Measurements from ENCODE around the gene TEX29.

TEX29 gene

GRCh38 chr13:111286162-111286561 lies 34.3 kb upstream of the TEX29 start:
- peaks cover 16% of the 10 kb centered on the region for H3K36me3 ChIP-seq (ENCODE audit: insufficient read depth, low read length)
- H3K9ac ChIP-seq (ENCODE audit: insufficient read length), result no peak overlapping the region
- TF ChIP-seq FOXP2 (optimal IDR thresholded peaks at IDR 0.05; ENCODE audit: control extremely low read depth, extremely low read length, insufficient read depth) (no peak), EZH2 (IDR thresholded peaks at IDR 0.05) (no peak), POLR2AphosphoS5 (IDR thresholded peaks at IDR 0.05; ENCODE audit: borderline replicate concordance, low read depth, low read length) (no peak)
- no peak for DNase-seq (ENCODE audit: low read depth, low spot score)
- H3K9me3 ChIP-seq (ENCODE audit: low read depth, low read length), result no peaks in the 10 kb centered on the region
- no peak overlapping the region for H3K27ac ChIP-seq
- no peak overlapping the region for H3K4me3 ChIP-seq

GRCh38 chr13:111286749-111287148 lies 33.7 kb upstream of the TEX29 start:
- DNase-seq (ENCODE audit: low read depth, low spot score), result no peak
- Histone ChIP-seq H3K9ac (ENCODE audit: insufficient read length) (no peak overlapping the region), H3K9me3 (ENCODE audit: low read depth, low read length) (no peaks in the 10 kb centered on the region), H3K36me3 (ENCODE audit: insufficient read depth, low read length) (peaks cover 14% of the 10 kb centered on the region), H3K27ac (no peak overlapping the region), H3K4me3 (no peak overlapping the region)
- TF ChIP-seq EZH2 (IDR thresholded peaks at IDR 0.05) (no peak), POLR2AphosphoS5 (IDR thresholded peaks at IDR 0.05; ENCODE audit: borderline replicate concordance, low read depth, low read length) (no peak), FOXP2 (optimal IDR thresholded peaks at IDR 0.05; ENCODE audit: control extremely low read depth, extremely low read length, insufficient read depth) (no peak)

GRCh38 chr13:111287201-111287600 lies 33.2 kb upstream of the TEX29 start:
- peaks cover 16% of the 10 kb centered on the region for H3K36me3 ChIP-seq (ENCODE audit: insufficient read depth, low read length)
- no peak for TF ChIP-seq EZH2 (IDR thresholded peaks at IDR 0.05)
- no peak for TF ChIP-seq FOXP2 (optimal IDR thresholded peaks at IDR 0.05; ENCODE audit: control extremely low read depth, extremely low read length, insufficient read depth)
- TF ChIP-seq POLR2AphosphoS5 (IDR thresholded peaks at IDR 0.05; ENCODE audit: borderline replicate concordance, low read depth, low read length), result no peak

GRCh38 chr13:111288276-111288675 lies 32.2 kb upstream of the TEX29 start:
- DNase-seq (ENCODE audit: low read depth, low spot score), result no peak
- Histone ChIP-seq H3K27ac (no peak overlapping the region), H3K9ac (ENCODE audit: insufficient read length) (no peak overlapping the region), H3K36me3 (ENCODE audit: insufficient read depth, low read length) (peaks cover 15% of the 10 kb centered on the region), H3K4me3 (no peak overlapping the region), H3K9me3 (ENCODE audit: low read depth, low read length) (no peaks in the 10 kb centered on the region)
- TF ChIP-seq POLR2AphosphoS5 (IDR thresholded peaks at IDR 0.05; ENCODE audit: borderline replicate concordance, low read depth, low read length), result no peak
- TF ChIP-seq EZH2 (IDR thresholded peaks at IDR 0.05), result no peak
- TF ChIP-seq FOXP2 (optimal IDR thresholded peaks at IDR 0.05; ENCODE audit: control extremely low read depth, extremely low read length, insufficient read depth), result no peak

More at GRCh38 chr13:111287201-111287600, 33.2 kb upstream of the TEX29 start:
- Histone ChIP-seq H3K27ac (no peak overlapping the region), H3K4me3 (no peak overlapping the region), H3K9me3 (ENCODE audit: low read depth, low read length) (no peaks in the 10 kb centered on the region), H3K9ac (ENCODE audit: insufficient read length) (no peak overlapping the region)
- DNase-seq (ENCODE audit: low read depth, low spot score), result no peak

- no peak for DNase-seq (ENCODE audit: low read depth, low spot score)
- Histone ChIP-seq H3K27ac (no peak overlapping the region), H3K36me3 (ENCODE audit: insufficient read depth, low read length) (peaks cover 6% of the 10 kb centered on the region), H3K4me3 (no peak overlapping the region), H3K9me3 (ENCODE audit: low read depth, low read length) (no peaks in the 10 kb centered on the region), H3K9ac (ENCODE audit: insufficient read length) (no peak overlapping the region)
- no peak for TF ChIP-seq FOXP2 (optimal IDR thresholded peaks at IDR 0.05; ENCODE audit: control extremely low read depth, extremely low read length, insufficient read depth)
- TF ChIP-seq POLR2AphosphoS5 (IDR thresholded peaks at IDR 0.05; ENCODE audit: borderline replicate concordance, low read depth, low read length), result no peak
- no peak for TF ChIP-seq EZH2 (IDR thresholded peaks at IDR 0.05)
Measured at GRCh38 chr13:111289251-111289650, 31.2 kb upstream of the TEX29 start.

GRCh38 chr13:111291908-111292307 lies 28.5 kb upstream of the TEX29 start:
- Histone ChIP-seq H3K9ac (ENCODE audit: insufficient read length) (no peak overlapping the region), H3K27ac (no peak overlapping the region), H3K9me3 (ENCODE audit: low read depth, low read length) (no peaks in the 10 kb centered on the region), H3K36me3 (ENCODE audit: insufficient read depth, low read length) (peaks cover 6% of the 10 kb centered on the region), H3K4me3 (no peak overlapping the region)
- TF ChIP-seq FOXP2 (optimal IDR thresholded peaks at IDR 0.05; ENCODE audit: control extremely low read depth, extremely low read length, insufficient read depth) (no peak), POLR2AphosphoS5 (IDR thresholded peaks at IDR 0.05; ENCODE audit: borderline replicate concordance, low read depth, low read length) (no peak), EZH2 (IDR thresholded peaks at IDR 0.05) (no peak)
- DNase-seq (ENCODE audit: low read depth, low spot score), result no peak

- H3K27ac ChIP-seq, result no peak overlapping the region
- no peak overlapping the region for H3K4me3 ChIP-seq
- TF ChIP-seq FOXP2 (optimal IDR thresholded peaks at IDR 0.05; ENCODE audit: control extremely low read depth, extremely low read length, insufficient read depth), result no peak
- no peak for TF ChIP-seq POLR2AphosphoS5 (IDR thresholded peaks at IDR 0.05; ENCODE audit: borderline replicate concordance, low read depth, low read length)
- no peak for TF ChIP-seq EZH2 (IDR thresholded peaks at IDR 0.05)
- H3K9ac ChIP-seq (ENCODE audit: insufficient read length), result no peak overlapping the region
- H3K36me3 ChIP-seq (ENCODE audit: insufficient read depth, low read length), result peaks cover 6% of the 10 kb centered on the region
- no peaks in the 10 kb centered on the region for H3K9me3 ChIP-seq (ENCODE audit: low read depth, low read length)
- no peak for DNase-seq (ENCODE audit: low read depth, low spot score)
Measured at GRCh38 chr13:111292710-111293485, 27.5 kb upstream of the TEX29 start.

- Histone ChIP-seq H3K4me3 (no peak overlapping the region), H3K27ac (no peak overlapping the region), H3K9me3 (ENCODE audit: low read depth, low read length) (no peaks in the 10 kb centered on the region), H3K36me3 (ENCODE audit: insufficient read depth, low read length) (peaks cover 3% of the 10 kb centered on the region; the same call in 1 of the 2 replicates), H3K9ac (ENCODE audit: insufficient read length) (no peak overlapping the region)
- TF ChIP-seq EZH2 (IDR thresholded peaks at IDR 0.05) (no peak), POLR2AphosphoS5 (IDR thresholded peaks at IDR 0.05; ENCODE audit: borderline replicate concordance, low read depth, low read length) (no peak), FOXP2 (optimal IDR thresholded peaks at IDR 0.05; ENCODE audit: control extremely low read depth, extremely low read length, insufficient read depth) (no peak)
- DNase-seq (ENCODE audit: low read depth, low spot score), result no peak
Measured at GRCh38 chr13:111295886-111296285, 24.6 kb upstream of the TEX29 start.

Measured in SK-N-MC (cell line).